B cell (primary cell): ENCODE results near the gene DCAF4.

Experiments used
- EZH2 ChIP-seq: IDR thresholded peaks from 2 replicates; pipeline ENCODE4 v1.6.1; 2012; ENCODE audit warnings: borderline replicate concordance, low read depth, mild to moderate bottlenecking, moderate library complexity, low read length; ENCODE audit not compliant: insufficient read depth, poor library complexity, severe bottlenecking
- TF ChIP-seq, protein P1 (sequence below): fragments of 200-600 bp; IDR thresholded peaks from one replicate; pipeline ENCODE4 v1.8.0; 2022; ENCODE audit warnings: antibody characterized with exemption, mild to moderate bottlenecking

DNA sequence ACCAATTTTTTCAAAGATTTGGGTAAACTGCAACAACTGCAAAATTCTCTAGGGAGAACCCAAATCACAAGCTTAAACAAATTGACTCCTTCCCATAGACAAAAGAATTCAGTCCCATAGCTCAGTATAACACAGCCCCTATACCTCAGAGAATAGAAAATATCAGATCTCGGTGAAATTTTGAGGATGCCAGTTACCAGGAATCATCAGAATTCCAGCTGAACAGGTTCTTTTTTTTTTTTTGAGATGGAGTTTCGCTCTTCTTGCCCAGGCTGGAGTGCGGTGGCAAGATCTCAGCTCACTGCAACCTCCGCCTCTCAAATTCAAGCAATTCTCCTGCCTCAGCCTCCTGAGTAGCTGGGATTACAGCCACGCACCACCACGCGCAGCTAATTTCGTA is 63.9 kb downstream of the DCAF4 start:
- TF ChIP-seq, protein P1, sequence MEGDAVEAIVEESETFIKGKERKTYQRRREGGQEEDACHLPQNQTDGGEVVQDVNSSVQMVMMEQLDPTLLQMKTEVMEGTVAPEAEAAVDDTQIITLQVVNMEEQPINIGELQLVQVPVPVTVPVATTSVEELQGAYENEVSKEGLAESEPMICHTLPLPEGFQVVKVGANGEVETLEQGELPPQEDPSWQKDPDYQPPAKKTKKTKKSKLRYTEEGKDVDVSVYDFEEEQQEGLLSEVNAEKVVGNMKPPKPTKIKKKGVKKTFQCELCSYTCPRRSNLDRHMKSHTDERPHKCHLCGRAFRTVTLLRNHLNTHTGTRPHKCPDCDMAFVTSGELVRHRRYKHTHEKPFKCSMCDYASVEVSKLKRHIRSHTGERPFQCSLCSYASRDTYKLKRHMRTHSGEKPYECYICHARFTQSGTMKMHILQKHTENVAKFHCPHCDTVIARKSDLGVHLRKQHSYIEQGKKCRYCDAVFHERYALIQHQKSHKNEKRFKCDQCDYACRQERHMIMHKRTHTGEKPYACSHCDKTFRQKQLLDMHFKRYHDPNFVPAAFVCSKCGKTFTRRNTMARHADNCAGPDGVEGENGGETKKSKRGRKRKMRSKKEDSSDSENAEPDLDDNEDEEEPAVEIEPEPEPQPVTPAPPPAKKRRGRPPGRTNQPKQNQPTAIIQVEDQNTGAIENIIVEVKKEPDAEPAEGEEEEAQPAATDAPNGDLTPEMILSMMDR: no peak
- TF ChIP-seq EZH2: no peak
